Stomach (tissue), 4 donors: ENCODE results near the gene MMEL1.

ENCODE experiments used
- CTCF ChIP-seq, 7 experiments: fragments of 450-650 bp in 4 of 7; fragments of 200-600 bp in 3 of 7; sonication (generic) in 3 of 7; IDR thresholded peaks; one replicate each; pipeline ENCODE4 v1.5.1; 2016 to 2019; ENCODE audit warnings: antibody characterized with exemption in 7 of 7, control low read depth in 2 of 7, mild to moderate bottlenecking in 1 of 7
- EP300 ChIP-seq: sonication (generic); formaldehyde crosslinking; IDR thresholded peaks from one replicate; pipeline ENCODE4 v1.6.1; 2017; ENCODE audit warnings: antibody characterized with exemption
- POLR2A ChIP-seq, 4 donors: fragments of 450-650 bp; IDR thresholded peaks; one replicate each; pipeline ENCODE4 v1.6.1; 2016; ENCODE audit warnings: antibody characterized with exemption in 4 of 4, control low read depth in 2 of 4, mild to moderate bottlenecking in 1 of 4, moderate library complexity in 1 of 4

- TF ChIP-seq CTCF (IDR thresholded peaks at IDR 0.05) (no peak), POLR2A (IDR thresholded peaks at IDR 0.05) (no peak), EP300 (no peak)
These were observed 66.4 kb downstream of the MMEL1 start for GRCh38 chr1:2566101-2567045.
